Measurements from ENCODE around the gene AGPS.

Gene AGPS

GRCh38 chr2:177395351-177396065 is 2.9 kb downstream of the AGPS start:
- DNase-seq, result no peak
- peaks cover 5% of the 10 kb centered on the region; the same call in 1 of the 2 replicates for H3K4me1 ChIP-seq
- TF ChIP-seq CTCF (IDR thresholded peaks at IDR 0.05; ENCODE audit: low read depth, low read length), result no peak
- no peaks in the 10 kb centered on the region for H3K9me3 ChIP-seq
- no peaks in the 10 kb centered on the region for H3K27me3 ChIP-seq
- H3K4me3 ChIP-seq (ENCODE audit: low read depth, low read length), result no peak overlapping the region
- H3K36me3 ChIP-seq, result no peaks in the 10 kb centered on the region

GRCh38 chr2:177396703-177397460 is 4.3 kb downstream of the AGPS start:
- TF ChIP-seq CTCF (IDR thresholded peaks at IDR 0.05; ENCODE audit: low read depth, low read length), result no peak
- no peaks in the 10 kb centered on the region for H3K36me3 ChIP-seq
- H3K4me1 ChIP-seq, result peaks cover 5% of the 10 kb centered on the region; the same call in 1 of the 2 replicates
- no peaks in the 10 kb centered on the region for H3K27me3 ChIP-seq
- no peaks in the 10 kb centered on the region for H3K9me3 ChIP-seq
- no peak for DNase-seq
- H3K4me3 ChIP-seq (ENCODE audit: low read depth, low read length), result no peak overlapping the region

- TF ChIP-seq CTCF (IDR thresholded peaks at IDR 0.05; ENCODE audit: low read depth, low read length), result no peak
- no peaks in the 10 kb centered on the region for H3K36me3 ChIP-seq
- no peak for DNase-seq
- no peaks in the 10 kb centered on the region for H3K27me3 ChIP-seq
- no peak overlapping the region for H3K4me3 ChIP-seq (ENCODE audit: low read depth, low read length)
- no peaks in the 10 kb centered on the region for H3K9me3 ChIP-seq
- H3K4me1 ChIP-seq, result peaks cover 5% of the 10 kb centered on the region; the same call in 1 of the 2 replicates
These were observed 5.1 kb downstream of the AGPS start for GRCh38 chr2:177397481-177398289.

GRCh38 chr2:177398290-177398683 is 5.7 kb downstream of the AGPS start:
- Histone ChIP-seq H3K36me3 (no peaks in the 10 kb centered on the region), H3K4me3 (ENCODE audit: low read depth, low read length) (no peak overlapping the region), H3K4me1 (peaks cover 5% of the 10 kb centered on the region; the same call in 1 of the 2 replicates), H3K9me3 (no peaks in the 10 kb centered on the region), H3K27me3 (no peaks in the 10 kb centered on the region)
- TF ChIP-seq CTCF (IDR thresholded peaks at IDR 0.05; ENCODE audit: low read depth, low read length), result no peak
- no peak for DNase-seq

GRCh38 chr2:177398791-177399190 is 6.2 kb downstream of the AGPS start:
- Histone ChIP-seq H3K36me3 (no peaks in the 10 kb centered on the region), H3K4me3 (ENCODE audit: low read depth, low read length) (no peak overlapping the region), H3K9me3 (no peaks in the 10 kb centered on the region), H3K27me3 (no peaks in the 10 kb centered on the region), H3K4me1 (peaks cover 5% of the 10 kb centered on the region; the same call in 1 of the 2 replicates)
- TF ChIP-seq CTCF (IDR thresholded peaks at IDR 0.05; ENCODE audit: low read depth, low read length), result no peak
- no peak for DNase-seq

All from BE2C (cell line).